ENCODE results near the gene ERBB2. TPM values are rescaled to one million over a fixed set of nuclear protein-coding genes. Genes with fewer than 3 reads are reported as not detected.

Gene ERBB2
- total and polyA plus RNA-seq, 2 of the 8 experiments (the other 6 are each of a cell fraction or from before 2014, with no cell fraction given) = 183 to 394 TPM

DNA sequence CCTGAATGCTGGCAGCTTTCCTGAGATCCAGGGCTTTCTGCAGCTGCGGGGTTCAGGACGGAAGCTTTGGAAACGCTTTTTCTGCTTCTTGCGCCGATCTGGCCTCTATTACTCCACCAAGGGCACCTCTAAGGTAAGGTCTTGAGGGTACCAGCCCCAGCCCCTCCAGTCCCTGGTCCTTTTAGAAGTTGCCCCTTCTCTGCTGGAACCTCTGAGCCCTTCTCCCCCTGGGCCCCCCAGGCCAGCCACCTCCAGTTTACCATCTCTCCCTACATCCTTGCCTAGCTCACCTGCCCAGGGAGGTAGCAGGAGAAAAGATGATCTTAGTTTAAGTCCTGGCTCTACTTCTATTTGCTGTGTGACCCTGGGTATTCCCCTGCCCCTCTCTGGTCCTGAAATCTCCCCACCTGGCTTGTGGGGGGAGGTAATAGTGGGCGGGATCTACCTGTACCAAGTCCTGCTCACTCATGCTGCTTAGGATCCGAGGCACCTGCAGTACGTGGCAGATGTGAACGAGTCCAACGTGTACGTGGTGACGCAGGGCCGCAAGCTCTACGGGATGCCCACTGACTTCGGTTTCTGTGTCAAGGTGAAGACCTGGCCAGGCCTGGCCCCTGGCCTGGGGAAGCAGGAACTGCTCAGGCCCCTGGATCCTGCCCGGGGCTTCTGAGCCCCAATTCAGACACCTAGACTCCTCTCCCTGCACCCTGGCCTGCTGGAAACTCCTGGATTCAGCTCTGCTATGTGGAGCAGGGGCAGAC, 44.4 kb downstream of the ERBB2 start:
- no peak overlapping the region for H3K23ac ChIP-seq (ENCODE audit: insufficient read length)
- H3K9me3 ChIP-seq (ENCODE audit: insufficient read depth in 2 of 2, low read depth in 1 of 2, low read length in 1 of 2) = no peaks in the 10 kb centered on the region
- H2AFZ ChIP-seq (ENCODE audit: low read length) = no peak overlapping the region
- H2AK5ac ChIP-seq (ENCODE audit: low read depth, low read length) = no peak overlapping the region
- H3K14ac ChIP-seq (ENCODE audit: insufficient read length) = no peak overlapping the region
- no peak overlapping the region for H3K4me2 ChIP-seq (ENCODE audit: insufficient read depth in 1 of 2, low read depth in 2 of 2, low read length in 2 of 2)
- no peak overlapping the region for H3K27ac ChIP-seq (ENCODE audit: low read depth, low read length)
- H3K27me3 ChIP-seq (replicated peaks in 1 of 4; ENCODE audit: control insufficient read depth in 3 of 4, extremely low read depth in 1 of 4, insufficient read depth in 3 of 4, low read length in 3 of 4) = no peaks in the 10 kb centered on the region
- no peak overlapping the region for H2BK120ac ChIP-seq (replicated peaks; ENCODE audit: low read depth, low read length)
- DNase-seq (ENCODE audit: low read depth in 1 of 2, low spot score in 2 of 2) (no peak), FAIRE-seq (no peak)
- H3K23me2 ChIP-seq (ENCODE audit: low read depth, low read length) = peaks cover 12% of the 10 kb centered on the region
- ChIA-PET CTCF (ENCODE audit: partially characterized antibody) (interaction anchor here (0.7 to 2.0 kb wide), 4 partner anchors 15 to 123 kb away, joined by 4 to 5 read pairs (median 4); no protein-coding TSS in a partner anchor), POLR2A (ENCODE audit: partially characterized antibody) (interaction anchor here (1.0 to 1.7 kb wide), 4 partner anchors 9 to 73 kb away, joined by 3 to 4 read pairs (median 4); partner anchors contain the start of gene MIEN1)
- peaks cover 9% of the 10 kb centered on the region for H3K79me1 ChIP-seq (ENCODE audit: low read depth, low read length)
- H2BK12ac ChIP-seq (ENCODE audit: low read depth, low read length) = no peak overlapping the region
- H3K18ac ChIP-seq (ENCODE audit: extremely low read depth, low read length) = no peak overlapping the region; the same call in 1 of the 2 replicates
- no peak overlapping the region for H3K9ac ChIP-seq (replicated peaks in 1 of 4; ENCODE audit: extremely low read depth in 1 of 4, low read depth in 3 of 4, low read length in 3 of 4)
- peak overlapping the region; percentile 80; the same call in 1 of the 2 replicates for H2BK5ac ChIP-seq (ENCODE audit: low read depth, low read length)
- 96% methylated on average over 16 of the region's 16 CpGs; no CpG with 5 or more reads in 1 of the 2 experiments for WGBS, 2 experiments (ENCODE audit: extremely low coverage in 1 of 2, insufficient coverage in 1 of 2, insufficient read length in 1 of 2, insufficient replicate concordance in 2 of 2, low coverage in 1 of 2, low lambda C conversion rate in 2 of 2, missing lambda C conversion rate in 1 of 2)
- H3K4ac ChIP-seq (replicated peaks; ENCODE audit: insufficient read length, low read depth, low read length) = no peak overlapping the region
- peaks cover 0 to 16% of the 10 kb centered on the region in 2 experiments; a peak in 2 of 4 replicates for H3K79me2 ChIP-seq (ENCODE audit: control insufficient read depth in 1 of 2, insufficient read depth in 2 of 2, low read length in 2 of 2)
- no peak overlapping the region for H3K4me3 ChIP-seq (ENCODE audit: extremely low read depth in 1 of 4, insufficient read depth in 2 of 4, low read depth in 3 of 4, low read length in 4 of 4)
- no peak overlapping the region for H3K56ac ChIP-seq (replicated peaks; ENCODE audit: insufficient read length, low read depth, low read length)
- H2BK20ac ChIP-seq (ENCODE audit: low read length) = no peak overlapping the region
- H4K8ac ChIP-seq (ENCODE audit: extremely low read depth, insufficient read depth, low read length) = no peak overlapping the region
- peaks cover 5 to 22% (median 19%) of the 10 kb centered on the region in 4 experiments for H3K4me1 ChIP-seq (replicated peaks in 1 of 4; ENCODE audit: control insufficient read depth in 3 of 4, insufficient read depth in 4 of 4, low read length in 3 of 4)
- TF ChIP-seq TCF12 (IDR thresholded peaks at IDR 0.05; ENCODE audit: low read depth, low read length) (no peak), POLR2AphosphoS5 (IDR thresholded peaks at IDR 0.05; ENCODE audit: low read depth, low read length) (no peak), BRCA1 (IDR thresholded peaks at IDR 0.05; ENCODE audit: low read depth, low read length) (no peak), NANOG (IDR thresholded peaks at IDR 0.05; ENCODE audit: insufficient read depth, low read depth, low read length, poor library complexity, severe bottlenecking) (no peak), RFX5 (IDR thresholded peaks at IDR 0.05; ENCODE audit: borderline replicate concordance, low read depth, low read length) (no peak), BCL11A (IDR thresholded peaks at IDR 0.05; ENCODE audit: low read depth in 2 of 2, low read length in 2 of 2) (no peak)
- H2BK15ac ChIP-seq (ENCODE audit: low read length) = no peak overlapping the region
- H4K5ac ChIP-seq (ENCODE audit: insufficient read length, low read depth, low read length) = no peak overlapping the region
- no peaks in the 10 kb centered on the region for H4K20me1 ChIP-seq (replicated peaks in 1 of 2; ENCODE audit: control insufficient read depth in 1 of 2, insufficient read depth in 2 of 2, low read length in 2 of 2)
- peaks cover 4 to 40% (median 31%) of the 10 kb centered on the region in 4 experiments; a peak in 6 of 8 replicates for H3K36me3 ChIP-seq (ENCODE audit: control insufficient read depth in 2 of 4, insufficient read depth in 4 of 4, low read length in 3 of 4)
- H4K91ac ChIP-seq (replicated peaks; ENCODE audit: insufficient read length, low read length) = no peak overlapping the region
